Measurements from ENCODE around the gene KCNG3.
"Not testable (repeated sequence)": the region's sequence is repeated elsewhere in the genome, so short reads cannot be mapped to it uniquely, and the experiment has no call there.

The KCNG3 gene

GRCh38 chr2:42401773-42402172 lies 92.0 kb downstream of the KCNG3 start:
- no peak for TF ChIP-seq CTCF (conservative IDR thresholded peaks at IDR 0.05; ENCODE audit: low read depth, low read length)
- DNase-seq (ENCODE audit: low read depth), result no peak
- H3K4me3 ChIP-seq (ENCODE audit: low read depth, low read length), result no peak overlapping the region

GRCh38 chr2:42398052-42398451 lies 95.7 kb downstream of the KCNG3 start:
- not testable (repeated sequence) for H3K4me3 ChIP-seq (ENCODE audit: low read depth, low read length); DNase-seq (ENCODE audit: low read depth)

GRCh38 chr2:42393320-42393719 lies 100.5 kb downstream of the KCNG3 start:
- DNase-seq (ENCODE audit: low read depth); H3K4me3 ChIP-seq (ENCODE audit: low read depth, low read length): not testable (repeated sequence)

GRCh38 chr2:42392191-42392590 lies 101.6 kb downstream of the KCNG3 start:
- no peak for DNase-seq (ENCODE audit: low read depth)
- H3K4me3 ChIP-seq (ENCODE audit: low read depth, low read length), result no peak overlapping the region
- no peak for TF ChIP-seq CTCF (conservative IDR thresholded peaks at IDR 0.05; ENCODE audit: low read depth, low read length)

Measured in choroid plexus epithelial cell (primary cell).